ENCODE data around the gene FOXF2.

The FOXF2 gene

DNA sequence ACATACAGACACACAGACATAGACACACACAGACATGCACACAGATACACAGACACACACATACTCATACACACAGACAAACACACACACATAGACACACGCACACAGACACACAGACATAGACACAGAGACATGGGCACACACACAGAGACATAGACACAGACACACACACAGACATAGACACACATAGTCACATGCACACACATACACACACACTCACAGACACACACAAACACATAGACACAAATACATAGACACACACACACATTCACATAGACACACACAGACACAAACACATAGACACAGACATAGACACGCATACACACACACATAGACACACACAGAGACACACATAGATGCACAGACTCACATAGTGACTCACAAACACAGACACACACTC lies 13.5 kb downstream of the FOXF2 start:
- TF ChIP-seq GATA1 (IDR thresholded peaks at IDR 0.05; ENCODE audit: low read depth, low read length), result no peak
- TF ChIP-seq POLR2A (IDR thresholded peaks at IDR 0.05; ENCODE audit: low read length), result no peak
- no peak for DNase-seq

GRCh38 chr6:1403851-1404712 lies 14.7 kb downstream of the FOXF2 start:
- TF ChIP-seq GATA1 (IDR thresholded peaks at IDR 0.05; ENCODE audit: low read depth, low read length), result no peak
- no peak for TF ChIP-seq POLR2A (IDR thresholded peaks at IDR 0.05; ENCODE audit: low read length)
- DNase-seq, result no peak

DNA sequence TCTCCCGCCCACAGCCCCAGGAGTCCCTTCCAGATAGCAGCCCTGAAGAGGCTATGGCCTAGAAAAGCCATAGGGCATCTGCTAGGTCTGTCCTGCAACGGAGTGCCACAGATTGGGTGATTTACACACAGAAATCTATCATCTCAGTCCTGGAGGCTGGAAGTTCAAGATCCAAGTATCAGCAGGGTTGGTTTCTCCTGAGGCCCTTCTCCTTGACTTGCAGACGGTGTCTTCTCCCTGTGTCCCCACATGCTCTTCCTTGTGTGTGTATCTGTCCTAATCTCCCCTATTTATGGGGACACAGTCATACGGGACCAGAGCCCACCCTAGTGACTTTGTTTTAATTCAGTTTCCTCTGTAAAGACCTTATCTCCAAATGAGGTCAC lies 15.3 kb downstream of the FOXF2 start:
- TF ChIP-seq GATA1 (IDR thresholded peaks at IDR 0.05; ENCODE audit: low read depth, low read length), result no peak
- no peak for TF ChIP-seq POLR2A (IDR thresholded peaks at IDR 0.05; ENCODE audit: low read length)
- DNase-seq, result no peak

DNA sequence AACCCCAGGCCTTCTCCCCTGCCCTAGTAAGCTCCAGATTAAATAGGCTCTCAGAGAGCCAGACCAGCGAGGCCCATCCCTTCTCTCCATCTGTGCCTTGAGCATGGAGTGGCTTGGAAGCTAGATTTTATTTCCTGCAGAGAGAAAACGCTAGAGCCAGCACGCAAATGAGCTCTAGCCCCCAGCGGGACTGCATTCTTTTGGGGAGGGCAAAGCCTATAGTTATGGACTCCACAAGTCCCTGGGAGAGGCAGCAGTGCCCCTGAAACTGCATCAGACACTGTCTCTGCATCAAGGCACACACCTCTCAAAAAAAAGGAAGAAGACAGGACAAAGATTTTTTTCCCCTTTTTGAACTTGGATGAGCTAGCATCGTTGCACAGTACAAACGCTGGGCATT lies 15.8 kb downstream of the FOXF2 start:
- TF ChIP-seq POLR2A (IDR thresholded peaks at IDR 0.05; ENCODE audit: low read length) (no peak), GATA1 (IDR thresholded peaks at IDR 0.05; ENCODE audit: low read depth, low read length) (no peak)
- no peak for DNase-seq

DNA sequence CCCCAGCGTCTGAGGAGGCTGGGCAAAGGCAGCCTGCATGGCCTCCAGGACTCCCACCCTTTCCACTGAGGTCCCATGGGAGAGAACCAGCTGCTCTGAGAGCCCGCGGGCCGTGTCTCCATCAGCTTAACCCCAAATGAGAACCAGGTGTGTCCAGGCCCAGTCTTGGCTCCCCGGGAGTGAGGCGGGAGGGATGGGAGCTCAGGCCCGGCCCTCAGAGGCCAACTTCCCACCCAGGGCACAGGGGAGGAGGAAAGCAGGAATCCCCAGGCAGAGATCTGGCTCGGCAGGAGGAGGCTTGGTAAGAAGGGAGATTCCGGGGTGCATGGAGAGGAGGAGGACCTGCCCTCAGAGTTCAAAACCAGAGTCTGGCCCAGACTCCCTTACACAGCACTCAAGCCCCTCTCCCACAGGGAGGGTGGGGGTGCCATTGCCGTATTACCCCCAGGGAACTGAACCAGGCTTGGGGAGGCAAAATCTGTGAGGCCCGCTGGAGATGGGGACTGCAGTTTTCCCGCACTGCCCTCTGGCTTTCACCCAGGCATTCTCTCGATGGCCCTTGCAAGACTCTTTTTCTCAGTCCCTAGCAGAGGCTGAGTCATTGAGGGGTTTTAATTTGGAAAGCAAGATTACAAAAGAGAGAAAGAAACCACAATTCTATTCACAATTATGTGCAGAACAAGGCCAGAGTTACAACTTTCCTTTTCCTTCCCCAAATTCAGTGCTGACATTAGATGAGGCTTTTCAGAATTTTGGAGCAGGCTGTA lies 17.1 kb downstream of the FOXF2 start:
- no peak for DNase-seq
- no peak for TF ChIP-seq POLR2A (IDR thresholded peaks at IDR 0.05; ENCODE audit: low read length)
- TF ChIP-seq GATA1 (IDR thresholded peaks at IDR 0.05; ENCODE audit: low read depth, low read length), result no peak

DNA sequence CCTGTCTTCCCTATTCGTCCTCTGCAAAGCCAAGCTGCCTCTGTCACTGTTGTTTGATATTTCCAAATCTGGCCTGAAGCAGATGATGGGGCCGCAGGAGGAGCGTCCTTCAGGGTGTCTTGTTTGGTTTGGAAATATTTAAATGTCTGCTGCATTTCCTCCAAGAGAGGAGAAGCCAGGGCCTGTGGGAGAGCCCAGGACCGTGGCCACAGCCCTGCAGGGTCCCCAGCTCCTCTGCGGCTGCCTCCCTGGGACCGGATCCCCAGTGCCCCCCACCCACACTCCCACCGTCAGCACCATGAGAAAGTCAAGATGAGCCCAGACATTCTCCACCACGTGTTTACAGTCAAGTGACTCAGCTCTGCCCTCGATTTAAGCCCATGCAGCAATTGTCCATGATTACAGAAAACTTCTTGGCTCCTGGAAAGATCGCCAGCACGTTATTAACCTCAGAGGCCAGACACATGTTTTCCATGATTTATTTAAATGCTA lies 18.2 kb downstream of the FOXF2 start:
- TF ChIP-seq GATA1 (IDR thresholded peaks at IDR 0.05; ENCODE audit: low read depth, low read length) (no peak), POLR2A (IDR thresholded peaks at IDR 0.05; ENCODE audit: low read length) (no peak)
- no peak for DNase-seq

- TF ChIP-seq POLR2A (IDR thresholded peaks at IDR 0.05; ENCODE audit: low read length) (no peak), GATA1 (IDR thresholded peaks at IDR 0.05; ENCODE audit: low read depth, low read length) (no peak)
- no peak for DNase-seq
Observed at GRCh38 chr6:1409774-1410465, 20.5 kb downstream of the FOXF2 start.

- no peak for TF ChIP-seq GATA1 (IDR thresholded peaks at IDR 0.05; ENCODE audit: low read depth, low read length)
- TF ChIP-seq POLR2A (IDR thresholded peaks at IDR 0.05; ENCODE audit: low read length), result no peak
- no peak for DNase-seq
Observed at GRCh38 chr6:1412901-1413300, 23.5 kb downstream of the FOXF2 start.

DNA sequence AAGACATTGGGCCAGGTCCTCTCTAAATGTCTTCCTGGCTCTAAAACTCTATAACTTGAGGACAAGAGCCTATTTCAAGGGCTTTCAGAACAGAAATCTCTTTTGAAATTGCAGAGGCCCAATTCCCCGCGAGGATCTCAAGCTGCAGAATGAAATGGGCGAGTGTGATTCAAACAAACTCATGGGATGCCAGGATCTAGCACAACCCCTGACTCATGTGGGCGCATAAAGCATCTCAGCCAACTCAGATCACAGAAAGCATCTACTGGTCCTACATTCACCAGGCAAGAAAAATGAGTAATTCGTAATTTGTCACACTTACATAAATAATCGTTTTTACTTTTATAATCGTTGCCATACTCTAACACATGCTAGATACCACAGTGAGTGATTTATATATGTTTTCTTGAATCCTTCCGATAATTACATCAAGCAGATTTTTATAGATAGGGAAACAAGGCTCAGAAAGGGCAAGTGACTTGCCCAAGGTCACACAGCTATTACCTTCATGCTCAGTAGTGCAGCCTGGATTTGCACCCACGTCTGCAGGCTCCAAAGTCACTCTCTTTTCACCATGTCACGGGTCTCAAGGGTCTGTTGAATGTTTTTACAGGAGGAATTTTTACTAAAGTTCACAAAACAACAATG lies 26.2 kb downstream of the FOXF2 start:
- DNase-seq, result no peak
- TF ChIP-seq POLR2A (IDR thresholded peaks at IDR 0.05; ENCODE audit: low read length), result no peak

- no peak for DNase-seq
- no peak for TF ChIP-seq GATA1 (IDR thresholded peaks at IDR 0.05; ENCODE audit: low read depth, low read length)
- no peak for TF ChIP-seq POLR2A (IDR thresholded peaks at IDR 0.05; ENCODE audit: low read length)
Observed at GRCh38 chr6:1416191-1416760, 26.9 kb downstream of the FOXF2 start.

DNA sequence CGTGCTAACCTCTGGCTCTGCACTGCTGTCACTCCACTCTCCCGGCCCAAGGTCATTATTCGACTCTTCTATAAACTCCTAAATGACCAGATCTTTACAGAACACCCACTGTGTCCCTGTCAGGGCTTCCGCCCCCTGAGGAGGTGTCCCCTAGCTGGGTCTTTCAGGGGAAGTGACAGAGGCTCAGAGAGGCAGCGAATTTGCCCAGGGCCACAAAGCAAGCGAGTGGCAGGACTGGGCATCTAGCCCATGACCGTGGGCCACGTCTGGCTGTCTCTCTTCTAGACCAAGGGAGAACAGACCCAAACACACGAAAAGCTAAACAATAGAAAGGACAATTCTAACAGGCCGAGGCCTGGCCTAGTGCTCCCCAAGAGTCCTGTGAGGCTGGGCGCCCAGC lies 27.4 kb downstream of the FOXF2 start:
- TF ChIP-seq GATA1 (IDR thresholded peaks at IDR 0.05; ENCODE audit: low read depth, low read length), result no peak
- no peak for TF ChIP-seq POLR2A (IDR thresholded peaks at IDR 0.05; ENCODE audit: low read length)
- DNase-seq, result no peak

GRCh38 chr6:1417718-1418117 lies 28.3 kb downstream of the FOXF2 start:
- TF ChIP-seq POLR2A (IDR thresholded peaks at IDR 0.05; ENCODE audit: low read length) (no peak), GATA1 (IDR thresholded peaks at IDR 0.05; ENCODE audit: low read depth, low read length) (no peak)
- DNase-seq, result no peak

- no peak for DNase-seq
- no peak for TF ChIP-seq GATA1 (IDR thresholded peaks at IDR 0.05; ENCODE audit: low read depth, low read length)
- TF ChIP-seq POLR2A (IDR thresholded peaks at IDR 0.05; ENCODE audit: low read length), result no peak
Observed at GRCh38 chr6:1418471-1419191, 29.3 kb downstream of the FOXF2 start.

Data from erythroblast (primary cell).